ENCODE data around the gene GCK.

GCK gene

GRCh38 chr7:44223362-44224079 is 34.3 kb upstream of the GCK start:
- no peak for DNase-seq (ENCODE audit: low read depth in 4 of 4, low spot score in 1 of 4)

- no peak for DNase-seq (ENCODE audit: low read depth in 4 of 4, low spot score in 1 of 4)
These were observed 33.6 kb upstream of the GCK start for GRCh38 chr7:44222776-44223261.

GRCh38 chr7:44222074-44222473 is 32.8 kb upstream of the GCK start:
- no peak for DNase-seq (ENCODE audit: low read depth in 4 of 4, low spot score in 1 of 4)

- no peak for DNase-seq (ENCODE audit: low read depth in 4 of 4, low spot score in 1 of 4)
These were observed 32.1 kb upstream of the GCK start for GRCh38 chr7:44221231-44221791.

- no peak for DNase-seq (ENCODE audit: low read depth in 4 of 4, low spot score in 1 of 4)
These were observed 31.3 kb upstream of the GCK start for GRCh38 chr7:44220358-44221112.

- no peak for DNase-seq (ENCODE audit: low read depth in 4 of 4, low spot score in 1 of 4)
These were observed 30.8 kb upstream of the GCK start for GRCh38 chr7:44220046-44220357.

GRCh38 chr7:44219371-44220045 is 30.3 kb upstream of the GCK start:
- DNase-seq (ENCODE audit: low read depth in 4 of 4, low spot score in 1 of 4) = no peak

- DNase-seq (ENCODE audit: low read depth in 4 of 4, low spot score in 1 of 4) = no peak
These were observed 29.4 kb upstream of the GCK start for GRCh38 chr7:44218418-44219201.

GRCh38 chr7:44217852-44218402 is 28.7 kb upstream of the GCK start:
- no peak for DNase-seq (ENCODE audit: low read depth in 4 of 4, low spot score in 1 of 4)

GRCh38 chr7:44217223-44217714 is 28.0 kb upstream of the GCK start:
- no peak for DNase-seq (ENCODE audit: low read depth in 4 of 4, low spot score in 1 of 4)

GRCh38 chr7:44216521-44217222 is 27.4 kb upstream of the GCK start:
- no peak for DNase-seq (ENCODE audit: low read depth in 4 of 4, low spot score in 1 of 4)

GRCh38 chr7:44216019-44216418 is 26.8 kb upstream of the GCK start:
- DNase-seq (ENCODE audit: low read depth in 4 of 4, low spot score in 1 of 4) = no peak

- no peak for DNase-seq (ENCODE audit: low read depth in 4 of 4, low spot score in 1 of 4)
These were observed 26.3 kb upstream of the GCK start for GRCh38 chr7:44215531-44215930.

GRCh38 chr7:44213877-44214388 is 24.7 kb upstream of the GCK start:
- DNase-seq (ENCODE audit: low read depth in 4 of 4, low spot score in 1 of 4) = no peak

- DNase-seq (ENCODE audit: low read depth in 4 of 4, low spot score in 1 of 4) = no peak
These were observed 24.1 kb upstream of the GCK start for GRCh38 chr7:44213206-44213876.

- no peak for DNase-seq (ENCODE audit: low read depth in 4 of 4, low spot score in 1 of 4)
These were observed 23.4 kb upstream of the GCK start for GRCh38 chr7:44212581-44213184.

GRCh38 chr7:44212018-44212417 is 22.8 kb upstream of the GCK start:
- DNase-seq (ENCODE audit: low read depth in 4 of 4, low spot score in 1 of 4) = no peak

GRCh38 chr7:44211126-44211675 is 22.0 kb upstream of the GCK start:
- no peak for DNase-seq (ENCODE audit: low read depth in 4 of 4, low spot score in 1 of 4)

All from stimulated activated CD4-positive, alpha-beta T cell treated with anti-CD3 and anti-CD28 coated beads, Interleukin-1b, Interleukin-23, amount 100 ng/mL, for 24 hours (primary cell).